ENCODE measurements around the gene NAALADL2.

Gene NAALADL2

DNA sequence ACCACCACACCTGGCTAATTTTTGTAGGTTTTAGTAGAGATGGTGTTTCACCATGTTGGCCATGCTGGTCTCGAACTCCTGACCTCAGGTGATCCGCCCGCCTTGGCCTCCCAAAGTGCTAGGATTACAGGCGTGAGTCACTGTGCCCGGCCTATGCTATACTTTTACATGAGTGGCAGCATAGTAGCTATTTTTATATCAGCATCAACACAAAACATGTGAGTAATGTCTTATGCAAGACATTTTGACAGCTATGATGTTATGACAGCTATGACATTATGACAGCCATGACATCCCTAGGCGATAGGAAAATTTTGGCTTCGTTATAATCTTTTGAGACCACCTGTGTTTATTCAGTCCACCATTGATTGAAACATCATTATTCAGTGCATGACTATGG, 4.1 kb upstream of the NAALADL2 start:
- H3K9me3 ChIP-seq (ENCODE audit: control insufficient read depth, low read length) = no peaks in the 10 kb centered on the region
- no peak overlapping the region for H3K4me3 ChIP-seq (ENCODE audit: insufficient read depth, low read depth, low read length)
- H3K27ac ChIP-seq (ENCODE audit: insufficient read depth, low read depth, low read length, poor library complexity, severe bottlenecking) = no peak overlapping the region
- no peaks in the 10 kb centered on the region for H3K27me3 ChIP-seq (ENCODE audit: control insufficient read depth, insufficient read depth, low read length, poor library complexity, severe bottlenecking)
- H3K4me1 ChIP-seq (ENCODE audit: control insufficient read depth, insufficient read depth, low read length) = no peaks in the 10 kb centered on the region
- no peaks in the 10 kb centered on the region for H3K36me3 ChIP-seq (ENCODE audit: control insufficient read depth, insufficient read depth, low read length)
- 98 to 100% methylated on average over 7 of the region's 7 CpGs for WGBS, 2 experiments

DNA sequence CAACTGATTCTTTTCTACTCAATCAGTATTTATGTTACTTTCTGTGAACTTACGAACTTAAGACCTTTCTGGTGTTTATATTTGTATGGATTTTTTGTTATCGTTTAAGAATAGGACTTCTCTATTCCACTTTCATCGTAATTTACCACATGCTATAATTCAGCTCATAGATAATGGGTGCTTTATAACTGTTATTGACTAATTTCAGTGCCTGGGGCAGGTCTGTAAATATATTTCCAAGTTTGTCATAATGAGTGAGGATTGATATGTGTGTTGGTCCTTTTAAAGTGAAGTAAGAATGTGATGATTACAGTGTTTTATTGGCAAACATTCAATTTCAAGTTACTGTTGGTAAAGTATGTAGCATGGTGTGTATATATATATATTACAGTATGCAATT, 1.8 kb upstream of the NAALADL2 start:
- no CpG with 5 or more reads among the region's 3 CpGs for WGBS, 2 experiments
- H3K9me3 ChIP-seq (ENCODE audit: control insufficient read depth, low read length) = no peaks in the 10 kb centered on the region
- H3K36me3 ChIP-seq (ENCODE audit: control insufficient read depth, insufficient read depth, low read length) = no peaks in the 10 kb centered on the region
- no peak overlapping the region for H3K27ac ChIP-seq (ENCODE audit: insufficient read depth, low read depth, low read length, poor library complexity, severe bottlenecking)
- no peaks in the 10 kb centered on the region for H3K4me1 ChIP-seq (ENCODE audit: control insufficient read depth, insufficient read depth, low read length)
- H3K27me3 ChIP-seq (ENCODE audit: control insufficient read depth, insufficient read depth, low read length, poor library complexity, severe bottlenecking) = no peaks in the 10 kb centered on the region
- H3K4me3 ChIP-seq (ENCODE audit: insufficient read depth, low read depth, low read length) = no peak overlapping the region

GRCh38 chr3:174858353-174858752, 781 bp upstream of the NAALADL2 start:
- H3K36me3 ChIP-seq (ENCODE audit: control insufficient read depth, insufficient read depth, low read length) = no peaks in the 10 kb centered on the region
- no peaks in the 10 kb centered on the region for H3K9me3 ChIP-seq (ENCODE audit: control insufficient read depth, low read length)
- 100% methylated on average over 1 of the region's 1 CpG; no CpG with 5 or more reads in 1 of the 2 experiments for WGBS, 2 experiments
- no peak overlapping the region for H3K4me3 ChIP-seq (ENCODE audit: insufficient read depth, low read depth, low read length)
- H3K27ac ChIP-seq (ENCODE audit: insufficient read depth, low read depth, low read length, poor library complexity, severe bottlenecking) = no peak overlapping the region
- no peaks in the 10 kb centered on the region for H3K27me3 ChIP-seq (ENCODE audit: control insufficient read depth, insufficient read depth, low read length, poor library complexity, severe bottlenecking)
- no peaks in the 10 kb centered on the region for H3K4me1 ChIP-seq (ENCODE audit: control insufficient read depth, insufficient read depth, low read length)

- H3K36me3 ChIP-seq (ENCODE audit: control insufficient read depth, insufficient read depth, low read length) = no peaks in the 10 kb centered on the region
- WGBS, 2 experiments = 85 to 96% methylated on average over 2 to 3 of the region's 3 CpGs
- no peaks in the 10 kb centered on the region for H3K9me3 ChIP-seq (ENCODE audit: control insufficient read depth, low read length)
- H3K27ac ChIP-seq (ENCODE audit: insufficient read depth, low read depth, low read length, poor library complexity, severe bottlenecking) = no peak overlapping the region
- no peaks in the 10 kb centered on the region for H3K4me1 ChIP-seq (ENCODE audit: control insufficient read depth, insufficient read depth, low read length)
- H3K27me3 ChIP-seq (ENCODE audit: control insufficient read depth, insufficient read depth, low read length, poor library complexity, severe bottlenecking) = no peaks in the 10 kb centered on the region
- no peak overlapping the region for H3K4me3 ChIP-seq (ENCODE audit: insufficient read depth, low read depth, low read length)
Measured at GRCh38 chr3:174859756-174860155, 622 bp downstream of the NAALADL2 start.

DNA sequence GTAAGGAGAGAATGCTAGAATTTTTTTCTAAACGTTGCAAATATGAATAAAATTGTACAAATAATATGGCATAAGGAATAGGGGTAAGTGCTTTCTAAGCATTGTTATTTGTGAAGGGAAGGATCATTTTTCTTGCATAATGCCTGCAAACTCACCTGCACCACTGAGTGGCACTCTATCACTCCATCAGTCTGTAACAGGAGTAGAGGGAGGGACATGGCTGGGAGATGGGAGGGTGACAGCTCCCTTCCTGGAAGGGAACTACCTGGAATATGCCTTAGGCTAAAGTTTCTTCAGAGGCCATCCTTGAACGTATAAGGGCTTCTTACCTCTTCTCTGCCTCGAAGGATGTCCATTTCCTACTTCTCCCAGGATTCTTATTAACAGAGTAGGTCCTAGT, 3.0 kb downstream of the NAALADL2 start:
- H3K4me3 ChIP-seq (ENCODE audit: insufficient read depth, low read depth, low read length) = no peak overlapping the region
- no peaks in the 10 kb centered on the region for H3K4me1 ChIP-seq (ENCODE audit: control insufficient read depth, insufficient read depth, low read length)
- no peak overlapping the region for H3K27ac ChIP-seq (ENCODE audit: insufficient read depth, low read depth, low read length, poor library complexity, severe bottlenecking)
- no peaks in the 10 kb centered on the region for H3K27me3 ChIP-seq (ENCODE audit: control insufficient read depth, insufficient read depth, low read length, poor library complexity, severe bottlenecking)
- H3K36me3 ChIP-seq (ENCODE audit: control insufficient read depth, insufficient read depth, low read length) = no peaks in the 10 kb centered on the region
- WGBS, 2 experiments = 63 to 79% methylated on average over 2 to 3 of the region's 3 CpGs
- no peaks in the 10 kb centered on the region for H3K9me3 ChIP-seq (ENCODE audit: control insufficient read depth, low read length)

GRCh38 chr3:174862666-174863065, 3.5 kb downstream of the NAALADL2 start:
- Histone ChIP-seq H3K27me3 (ENCODE audit: control insufficient read depth, insufficient read depth, low read length, poor library complexity, severe bottlenecking) (no peaks in the 10 kb centered on the region), H3K36me3 (ENCODE audit: control insufficient read depth, insufficient read depth, low read length) (no peaks in the 10 kb centered on the region), H3K4me1 (ENCODE audit: control insufficient read depth, insufficient read depth, low read length) (no peaks in the 10 kb centered on the region), H3K4me3 (ENCODE audit: insufficient read depth, low read depth, low read length) (no peak overlapping the region), H3K27ac (ENCODE audit: insufficient read depth, low read depth, low read length, poor library complexity, severe bottlenecking) (no peak overlapping the region), H3K9me3 (ENCODE audit: control insufficient read depth, low read length) (no peaks in the 10 kb centered on the region)
- WGBS, 2 experiments = 89 to 92% methylated on average over 3 of the region's 3 CpGs

GRCh38 chr3:174863488-174863887, 4.4 kb downstream of the NAALADL2 start:
- Histone ChIP-seq H3K4me3 (ENCODE audit: insufficient read depth, low read depth, low read length) (no peak overlapping the region), H3K4me1 (ENCODE audit: control insufficient read depth, insufficient read depth, low read length) (no peaks in the 10 kb centered on the region), H3K9me3 (ENCODE audit: control insufficient read depth, low read length) (no peaks in the 10 kb centered on the region), H3K27ac (ENCODE audit: insufficient read depth, low read depth, low read length, poor library complexity, severe bottlenecking) (no peak overlapping the region), H3K27me3 (ENCODE audit: control insufficient read depth, insufficient read depth, low read length, poor library complexity, severe bottlenecking) (no peaks in the 10 kb centered on the region), H3K36me3 (ENCODE audit: control insufficient read depth, insufficient read depth, low read length) (no peaks in the 10 kb centered on the region)

- Histone ChIP-seq H3K27ac (ENCODE audit: insufficient read depth, low read depth, low read length, poor library complexity, severe bottlenecking) (no peak overlapping the region), H3K27me3 (ENCODE audit: control insufficient read depth, insufficient read depth, low read length, poor library complexity, severe bottlenecking) (no peaks in the 10 kb centered on the region), H3K36me3 (ENCODE audit: control insufficient read depth, insufficient read depth, low read length) (no peaks in the 10 kb centered on the region), H3K9me3 (ENCODE audit: control insufficient read depth, low read length) (no peaks in the 10 kb centered on the region), H3K4me3 (ENCODE audit: insufficient read depth, low read depth, low read length) (no peak overlapping the region), H3K4me1 (ENCODE audit: control insufficient read depth, insufficient read depth, low read length) (no peaks in the 10 kb centered on the region)
- WGBS, 2 experiments = 96 to 97% methylated on average over 7 of the region's 7 CpGs
Measured at GRCh38 chr3:174869448-174869847, 10.3 kb downstream of the NAALADL2 start.

DNA sequence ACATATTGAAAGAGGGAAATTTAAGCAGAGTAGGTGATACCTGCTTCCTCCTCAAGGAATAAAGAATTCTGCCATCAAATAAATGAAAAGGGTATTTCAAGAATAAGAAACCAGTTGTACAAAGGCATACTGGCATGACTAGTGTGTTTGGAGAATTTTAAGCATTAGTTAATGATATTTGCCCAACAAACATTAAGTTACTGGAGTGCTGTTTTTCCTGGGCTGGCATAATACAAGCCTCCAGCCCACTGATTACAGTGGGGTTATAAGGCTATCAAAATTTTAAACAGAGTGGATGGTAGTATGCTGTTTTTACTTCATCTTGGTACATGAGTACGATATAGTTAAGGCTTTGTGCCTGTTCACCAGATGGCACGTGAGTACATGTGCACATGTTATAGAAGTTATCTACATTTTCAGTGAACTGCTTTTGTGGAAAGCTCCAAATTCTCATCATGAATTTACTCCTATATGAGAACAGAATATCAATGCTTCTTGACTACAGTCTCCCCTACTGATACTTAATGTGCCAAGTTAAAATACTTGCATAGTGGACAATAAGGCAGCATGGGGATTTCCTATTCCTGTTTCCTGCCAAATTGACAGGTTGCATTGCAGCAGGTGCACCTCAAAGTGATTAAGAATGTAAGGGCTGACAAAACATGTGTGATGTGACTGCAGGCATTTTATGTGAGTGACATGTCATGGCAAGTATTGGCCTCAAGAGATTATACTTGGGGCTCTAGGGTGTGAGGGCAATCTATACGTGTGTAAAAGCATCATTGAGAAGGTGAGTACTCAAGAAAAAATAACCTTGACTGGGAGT, 14.9 kb downstream of the NAALADL2 start:
- 91 to 97% methylated on average over 3 of the region's 3 CpGs for WGBS, 2 experiments
- no peaks in the 10 kb centered on the region for H3K27me3 ChIP-seq (ENCODE audit: control insufficient read depth, insufficient read depth, low read length, poor library complexity, severe bottlenecking)
- H3K4me3 ChIP-seq (ENCODE audit: insufficient read depth, low read depth, low read length) = no peak overlapping the region
- no peaks in the 10 kb centered on the region for H3K4me1 ChIP-seq (ENCODE audit: control insufficient read depth, insufficient read depth, low read length)
- no peaks in the 10 kb centered on the region for H3K36me3 ChIP-seq (ENCODE audit: control insufficient read depth, insufficient read depth, low read length)
- no peak overlapping the region for H3K27ac ChIP-seq (ENCODE audit: insufficient read depth, low read depth, low read length, poor library complexity, severe bottlenecking)
- no peaks in the 10 kb centered on the region for H3K9me3 ChIP-seq (ENCODE audit: control insufficient read depth, low read length)

GRCh38 chr3:174882789-174883188, 23.7 kb downstream of the NAALADL2 start:
- no peak overlapping the region for H3K4me3 ChIP-seq (ENCODE audit: insufficient read depth, low read depth, low read length)
- 99 to 100% methylated on average over 4 of the region's 6 CpGs for WGBS, 2 experiments
- no peaks in the 10 kb centered on the region for H3K36me3 ChIP-seq (ENCODE audit: control insufficient read depth, insufficient read depth, low read length)
- H3K27me3 ChIP-seq (ENCODE audit: control insufficient read depth, insufficient read depth, low read length, poor library complexity, severe bottlenecking) = no peaks in the 10 kb centered on the region
- H3K9me3 ChIP-seq (ENCODE audit: control insufficient read depth, low read length) = no peaks in the 10 kb centered on the region
- H3K4me1 ChIP-seq (ENCODE audit: control insufficient read depth, insufficient read depth, low read length) = no peaks in the 10 kb centered on the region
- H3K27ac ChIP-seq (ENCODE audit: insufficient read depth, low read depth, low read length, poor library complexity, severe bottlenecking) = no peak overlapping the region
